SK-N-SH treated with all-trans-retinoic acid at 6 μM for 48 hours (cell line): ENCODE data around the gene RBMS3.
A peak's percentile ranks its signal among the peaks of the same experiment; 100 is the strongest.

Experiments used
- ATAC-seq: fragments of 200-7000 bp; cut with Tn5 transposase; 3 replicates; pipeline ENCODE4 v1.9.1; 2020; ENCODE audit warnings: mild to moderate bottlenecking, moderate library complexity
- ARNTL ChIP-seq: fragments of 450-650 bp; formaldehyde crosslinking; IDR thresholded peaks from 2 replicates; pipeline ENCODE4 v1.5.0; 2020; ENCODE audit warnings: low read depth, mild to moderate bottlenecking, moderate library complexity, borderline replicate concordance
- BACH2 ChIP-seq: fragments of 250-450 bp; sonication (Bioruptor Pico); IDR thresholded peaks from 2 replicates; pipeline ENCODE4 v1.9.0; 2021; ENCODE audit warnings: mild to moderate bottlenecking, borderline replicate concordance
- CREB5 ChIP-seq: fragments of 250-450 bp; sonication (Bioruptor Pico); IDR thresholded peaks from 2 replicates; pipeline ENCODE4 v1.5.1; 2020; ENCODE audit warnings: low read depth, mild to moderate bottlenecking, moderate library complexity
- CSDC2 ChIP-seq: fragments of 250-450 bp; sonication (Bioruptor Pico); IDR thresholded peaks from 2 replicates; pipeline ENCODE4 v1.5.0; 2020; ENCODE audit warnings: mild to moderate bottlenecking, moderate library complexity
- ESRRG ChIP-seq: fragments of 250-450 bp; sonication (Bioruptor Pico); IDR thresholded peaks from 2 replicates; pipeline ENCODE4 v1.6.1; 2021; ENCODE audit warnings: mild to moderate bottlenecking
- GLIS3 ChIP-seq: fragments of 250-450 bp; sonication (Bioruptor Pico); IDR thresholded peaks from 2 replicates; pipeline ENCODE4 v1.5.0; 2020; ENCODE audit warnings: mild to moderate bottlenecking, moderate library complexity
- ISL1 ChIP-seq: fragments of 250-450 bp; sonication (Bioruptor Pico); IDR thresholded peaks from 2 replicates; pipeline ENCODE4 v2.1.2; 2022; ENCODE audit warnings: mild to moderate bottlenecking, moderate library complexity
- OSR1 ChIP-seq: fragments of 250-450 bp; sonication (Bioruptor Pico); IDR thresholded peaks from 2 replicates; pipeline ENCODE4 v1.8.0; 2022; ENCODE audit warnings: moderate library complexity, mild to moderate bottlenecking, inconsistent platforms
- POU6F1 ChIP-seq: fragments of 250-450 bp; sonication (Bioruptor Pico); IDR thresholded peaks from 2 replicates; pipeline ENCODE4 v1.8.0; 2021; ENCODE audit warnings: low read depth, mild to moderate bottlenecking, moderate library complexity, borderline replicate concordance
- PPARA ChIP-seq: fragments of 250-450 bp; sonication (Bioruptor Pico); IDR thresholded peaks from 2 replicates; pipeline ENCODE4 v1.5.0; 2020; ENCODE audit warnings: mild to moderate bottlenecking, borderline replicate concordance
- RARB ChIP-seq: fragments of 250-450 bp; sonication (Bioruptor Pico); IDR thresholded peaks from 2 replicates; pipeline ENCODE4 v1.8.0; 2021; ENCODE audit warnings: mild to moderate bottlenecking, moderate library complexity
- SNAI2 ChIP-seq: fragments of 250-450 bp; sonication (Bioruptor Pico); IDR thresholded peaks from 2 replicates; pipeline ENCODE4 v1.5.0; 2020; ENCODE audit warnings: mild to moderate bottlenecking, moderate library complexity
- TCF4 ChIP-seq: fragments of 250-450 bp; sonication (Bioruptor Pico); IDR thresholded peaks from 2 replicates; pipeline ENCODE4 v1.8.0; 2021; ENCODE audit warnings: mild to moderate bottlenecking, moderate library complexity, borderline replicate concordance
- TOX ChIP-seq: fragments of 250-450 bp; sonication (Bioruptor Pico); IDR thresholded peaks from 2 replicates; pipeline ENCODE4 v1.8.0; 2021; ENCODE audit warnings: mild to moderate bottlenecking, moderate library complexity, borderline replicate concordance
- TSHZ2 ChIP-seq: fragments of 250-450 bp; sonication (Bioruptor Pico); IDR thresholded peaks from 2 replicates; pipeline ENCODE4 v1.5.0; 2020; ENCODE audit warnings: mild to moderate bottlenecking, moderate library complexity
- ZC3H10 ChIP-seq: fragments of 250-450 bp; sonication (Bioruptor Pico); IDR thresholded peaks from 2 replicates; pipeline ENCODE4 v1.5.1; 2021; ENCODE audit warnings: mild to moderate bottlenecking, moderate library complexity
- ZFP3 ChIP-seq: fragments of 250-450 bp; sonication (Bioruptor Pico); IDR thresholded peaks from 2 replicates; pipeline ENCODE4 v1.5.0; 2020; ENCODE audit warnings: mild to moderate bottlenecking, moderate library complexity
- ZFP30 ChIP-seq: fragments of 450-650 bp; formaldehyde crosslinking; IDR thresholded peaks from 2 replicates; pipeline ENCODE4 v1.5.0; 2022; ENCODE audit warnings: mild to moderate bottlenecking, moderate library complexity
- ZNF565 ChIP-seq: fragments of 450-650 bp; formaldehyde crosslinking; conservative IDR thresholded peaks from 2 replicates; pipeline ENCODE4 v1.5.0; 2020; ENCODE audit warnings: low read depth, mild to moderate bottlenecking, moderate library complexity
- ZNF70 ChIP-seq: fragments of 450-650 bp; formaldehyde crosslinking; IDR thresholded peaks from 2 replicates; pipeline ENCODE4 v1.5.0; 2020; ENCODE audit warnings: mild to moderate bottlenecking, moderate library complexity
- ZNF8 ChIP-seq: fragments of 450-650 bp; formaldehyde crosslinking; IDR thresholded peaks from 2 replicates; pipeline ENCODE4 v1.5.0; 2020; ENCODE audit warnings: mild to moderate bottlenecking, moderate library complexity
- TF ChIP-seq, protein P1 (sequence below): fragments of 250-450 bp; sonication (Bioruptor Pico); IDR thresholded peaks from 2 replicates; pipeline ENCODE4 v1.5.1; 2021; ENCODE audit warnings: mild to moderate bottlenecking, moderate library complexity
- TF ChIP-seq, protein P2 (sequence below): fragments of 250-450 bp; sonication (Bioruptor Pico); IDR thresholded peaks from 2 replicates; pipeline ENCODE4 v1.8.0; 2020; ENCODE audit warnings: mild to moderate bottlenecking, moderate library complexity, borderline replicate concordance

The RBMS3 gene

DNA sequence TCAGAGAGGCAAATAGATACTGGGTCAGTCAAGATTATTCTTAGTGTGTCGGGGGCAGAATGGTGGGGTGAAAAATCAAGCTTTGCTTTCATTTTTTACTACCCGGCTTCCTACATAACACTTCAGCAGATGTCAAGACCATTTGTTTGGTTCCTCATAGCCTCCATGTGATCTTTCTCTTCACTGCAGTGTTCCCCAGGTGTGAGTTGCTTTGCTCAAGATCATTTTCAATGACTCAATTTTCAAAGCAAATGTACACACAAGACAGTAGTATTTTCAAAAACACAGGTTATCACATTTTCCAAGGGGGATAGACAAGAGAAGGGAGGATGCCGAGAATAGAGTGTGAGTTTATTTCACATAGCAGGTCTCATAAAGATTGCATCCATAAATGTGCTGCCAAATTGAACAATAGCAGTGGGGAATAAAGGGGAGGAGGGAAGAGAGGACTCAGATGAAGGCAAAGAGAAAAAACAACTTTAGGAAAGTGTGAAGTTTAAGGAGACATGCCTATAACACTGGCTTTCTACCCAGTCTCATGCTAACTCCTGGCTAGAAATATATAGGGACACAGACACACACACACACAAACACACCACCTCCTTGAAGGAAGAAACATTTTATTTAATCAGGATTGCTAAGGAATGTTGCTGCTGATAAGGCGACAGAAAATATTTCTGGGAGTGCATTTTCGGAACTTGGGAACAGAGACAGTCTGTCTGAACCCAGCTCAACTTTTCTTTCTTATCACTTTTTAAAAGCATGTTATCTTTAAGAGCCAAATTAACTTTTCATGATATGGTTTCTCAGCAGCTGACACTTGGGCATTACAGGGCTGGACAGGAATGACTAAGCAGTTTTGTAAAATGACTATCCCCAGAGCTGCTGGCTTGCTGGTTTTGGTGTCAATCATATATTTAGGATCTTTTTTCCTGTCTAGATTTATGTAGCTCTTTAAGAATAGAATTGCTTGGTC is 402.4 kb downstream of the RBMS3 start (continued):
- TF ChIP-seq, protein P1, sequence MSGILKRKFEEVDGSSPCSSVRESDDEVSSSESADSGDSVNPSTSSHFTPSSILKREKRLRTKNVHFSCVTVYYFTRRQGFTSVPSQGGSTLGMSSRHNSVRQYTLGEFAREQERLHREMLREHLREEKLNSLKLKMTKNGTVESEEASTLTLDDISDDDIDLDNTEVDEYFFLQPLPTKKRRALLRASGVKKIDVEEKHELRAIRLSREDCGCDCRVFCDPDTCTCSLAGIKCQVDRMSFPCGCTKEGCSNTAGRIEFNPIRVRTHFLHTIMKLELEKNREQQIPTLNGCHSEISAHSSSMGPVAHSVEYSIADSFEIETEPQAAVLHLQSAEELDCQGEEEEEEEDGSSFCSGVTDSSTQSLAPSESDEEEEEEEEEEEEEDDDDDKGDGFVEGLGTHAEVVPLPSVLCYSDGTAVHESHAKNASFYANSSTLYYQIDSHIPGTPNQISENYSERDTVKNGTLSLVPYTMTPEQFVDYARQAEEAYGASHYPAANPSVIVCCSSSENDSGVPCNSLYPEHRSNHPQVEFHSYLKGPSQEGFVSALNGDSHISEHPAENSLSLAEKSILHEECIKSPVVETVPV = no peak
- TF ChIP-seq TOX (CRISPR knock-in tag) = no peak
- TF ChIP-seq POU6F1 = peak; percentile 49; the same call in 1 of the 2 replicates

GRCh38 chr3:29686889-29687592 is 406.2 kb downstream of the RBMS3 start:
- TF ChIP-seq GLIS3 (0 out of 2 replicates have a peak, but pooled peaks have one; percentile 40), BACH2 (CRISPR knock-in tag) (no peak), POU6F1 (no peak), ZFP3 (peak; percentile 46; the same call in 1 of the 2 replicates), ZNF70 (CRISPR knock-in tag) (no peak), SNAI2 (CRISPR knock-in tag) (no peak), TSHZ2 (CRISPR knock-in tag) (peak; percentile 92; the same call in 1 of the 2 replicates), ZFP30 (no peak), OSR1 (CRISPR knock-in tag) (no peak), TCF4 (CRISPR knock-in tag) (peak; percentile 77; the same call in 1 of the 2 replicates), ZC3H10 (CRISPR knock-in tag) (no peak), CSDC2 (CRISPR knock-in tag) (0 out of 2 replicates have a peak, but pooled peaks have one; percentile 62), ESRRG (CRISPR knock-in tag) (no peak), PPARA (no peak), ZNF8 (CRISPR knock-in tag) (no peak), TOX (CRISPR knock-in tag) (no peak), CREB5 (CRISPR knock-in tag) (peak; percentile 29; the same call in 1 of the 2 replicates), ISL1 (CRISPR knock-in tag) (peak; percentile 67), ZNF565 (CRISPR knock-in tag) (no peak), ARNTL (CRISPR knock-in tag) (no peak), RARB (no peak)
- TF ChIP-seq, protein P2, sequence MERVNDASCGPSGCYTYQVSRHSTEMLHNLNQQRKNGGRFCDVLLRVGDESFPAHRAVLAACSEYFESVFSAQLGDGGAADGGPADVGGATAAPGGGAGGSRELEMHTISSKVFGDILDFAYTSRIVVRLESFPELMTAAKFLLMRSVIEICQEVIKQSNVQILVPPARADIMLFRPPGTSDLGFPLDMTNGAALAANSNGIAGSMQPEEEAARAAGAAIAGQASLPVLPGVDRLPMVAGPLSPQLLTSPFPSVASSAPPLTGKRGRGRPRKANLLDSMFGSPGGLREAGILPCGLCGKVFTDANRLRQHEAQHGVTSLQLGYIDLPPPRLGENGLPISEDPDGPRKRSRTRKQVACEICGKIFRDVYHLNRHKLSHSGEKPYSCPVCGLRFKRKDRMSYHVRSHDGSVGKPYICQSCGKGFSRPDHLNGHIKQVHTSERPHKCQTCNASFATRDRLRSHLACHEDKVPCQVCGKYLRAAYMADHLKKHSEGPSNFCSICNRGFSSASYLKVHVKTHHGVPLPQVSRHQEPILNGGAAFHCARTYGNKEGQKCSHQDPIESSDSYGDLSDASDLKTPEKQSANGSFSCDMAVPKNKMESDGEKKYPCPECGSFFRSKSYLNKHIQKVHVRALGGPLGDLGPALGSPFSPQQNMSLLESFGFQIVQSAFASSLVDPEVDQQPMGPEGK (CRISPR knock-in tag) = no peak
- TF ChIP-seq, protein P1 = no peak
- peak; percentile 61 for ATAC-seq
